GM21825 (cell line): Measurements from ENCODE around the gene BYSL.

Source experiments
- ATAC-seq: cut with Tn5 transposase; IDR thresholded peaks from one replicate; pipeline ENCODE4 v1.9.1; 2021; ENCODE audit warnings: mild to moderate bottlenecking, moderate library complexity; ENCODE audit not compliant: unreplicated experiment

Gene BYSL

DNA sequence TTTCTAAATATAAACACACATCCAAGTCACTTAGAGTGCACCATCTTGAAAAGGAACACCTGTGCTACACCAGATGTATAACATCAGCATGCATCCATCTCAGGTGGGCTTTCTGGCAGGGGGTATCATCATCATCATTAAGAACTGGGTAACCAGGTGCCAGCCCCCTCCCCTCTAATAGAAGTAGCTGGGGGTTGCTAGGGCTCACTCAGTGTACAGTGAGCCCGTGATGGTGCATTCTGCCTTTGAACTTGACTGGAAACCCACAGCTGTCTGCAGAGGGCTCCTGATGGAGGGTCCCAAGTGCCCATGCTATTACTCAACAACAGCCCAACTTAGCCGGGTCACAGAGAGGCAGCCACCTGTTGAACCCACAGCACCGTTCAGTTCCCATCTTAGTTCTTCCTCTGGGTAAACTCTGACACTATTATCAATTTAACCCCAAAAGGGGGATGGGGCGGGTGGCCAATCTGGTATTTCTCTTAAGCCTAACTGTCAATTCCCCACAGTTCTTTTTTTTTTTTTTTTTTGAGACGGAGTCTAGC lies 53.1 kb downstream of the BYSL start:
- ATAC-seq, result no peak

DNA sequence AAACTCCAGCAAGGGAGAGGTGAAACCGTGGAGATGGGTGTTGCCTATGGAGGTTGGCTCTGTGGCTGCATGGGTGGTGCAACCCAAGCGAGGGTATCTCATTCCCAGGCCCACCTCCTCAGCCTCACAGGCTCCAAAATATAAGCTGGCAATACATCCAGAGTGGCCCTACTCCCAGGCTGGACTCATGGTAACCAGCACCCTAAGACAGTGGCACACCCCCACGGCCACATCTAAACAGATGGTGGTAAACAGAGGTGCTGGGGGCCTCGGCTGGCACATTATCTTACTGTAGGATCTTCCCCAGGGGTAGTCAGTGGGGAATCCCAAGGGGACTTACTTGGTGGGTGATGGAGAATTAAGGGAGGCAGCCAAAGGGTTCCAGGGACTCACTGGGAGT lies 54.0 kb downstream of the BYSL start:
- ATAC-seq, result no peak

GRCh38 chr6:41976794-41977484 lies 55.6 kb downstream of the BYSL start:
- ATAC-seq, result no peak
